Measurements from ENCODE around the gene FAM24B. TPM values are rescaled to one million over a fixed set of nuclear protein-coding genes. Genes with fewer than 3 reads are reported as not detected.

Gene FAM24B
- total RNA-seq, 1 donor from 2014 or later: not detected

DNA sequence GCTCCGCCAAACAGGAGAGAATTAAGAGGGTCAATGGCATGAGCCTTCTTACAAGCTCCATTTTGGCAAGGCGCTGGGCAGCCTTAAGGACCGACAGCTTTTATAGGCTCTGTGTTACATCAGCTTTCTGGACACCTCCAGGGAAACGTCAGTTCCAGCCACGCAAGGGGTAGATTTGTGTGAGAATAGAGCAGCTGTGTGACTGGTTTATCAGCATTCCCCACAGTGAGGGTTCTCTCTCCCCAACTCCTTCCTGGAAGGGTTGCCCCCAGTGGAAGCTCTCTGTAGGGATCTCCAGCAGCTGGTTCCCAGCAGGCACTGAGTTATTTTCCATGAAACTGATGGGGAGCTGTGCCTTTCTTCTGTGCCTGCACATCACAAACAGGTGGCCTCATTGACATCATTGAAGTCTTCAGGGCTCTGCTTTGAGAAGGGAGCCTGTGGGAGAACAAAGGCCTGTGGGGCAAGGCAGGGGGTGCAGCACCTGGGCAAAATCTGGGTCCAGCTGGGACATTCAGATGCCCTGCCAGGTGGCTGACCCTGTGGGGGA lies 33.5 kb downstream of the FAM24B start, which contains the start of gene CUZD1:
Gene CUZD1 (minus strand): TSS at position 75 of the 550 bp plus-strand sequence. CDS start 14 bp downstream, at position 61.
- TF ChIP-seq POLR2A (IDR thresholded peaks at IDR 0.05) (no peak), POLR2AphosphoS5 (IDR thresholded peaks at IDR 0.05; ENCODE audit: insufficient read depth in 1 of 2, low read depth in 1 of 2) (no peak)
- TF ChIP-seq, protein P1, sequence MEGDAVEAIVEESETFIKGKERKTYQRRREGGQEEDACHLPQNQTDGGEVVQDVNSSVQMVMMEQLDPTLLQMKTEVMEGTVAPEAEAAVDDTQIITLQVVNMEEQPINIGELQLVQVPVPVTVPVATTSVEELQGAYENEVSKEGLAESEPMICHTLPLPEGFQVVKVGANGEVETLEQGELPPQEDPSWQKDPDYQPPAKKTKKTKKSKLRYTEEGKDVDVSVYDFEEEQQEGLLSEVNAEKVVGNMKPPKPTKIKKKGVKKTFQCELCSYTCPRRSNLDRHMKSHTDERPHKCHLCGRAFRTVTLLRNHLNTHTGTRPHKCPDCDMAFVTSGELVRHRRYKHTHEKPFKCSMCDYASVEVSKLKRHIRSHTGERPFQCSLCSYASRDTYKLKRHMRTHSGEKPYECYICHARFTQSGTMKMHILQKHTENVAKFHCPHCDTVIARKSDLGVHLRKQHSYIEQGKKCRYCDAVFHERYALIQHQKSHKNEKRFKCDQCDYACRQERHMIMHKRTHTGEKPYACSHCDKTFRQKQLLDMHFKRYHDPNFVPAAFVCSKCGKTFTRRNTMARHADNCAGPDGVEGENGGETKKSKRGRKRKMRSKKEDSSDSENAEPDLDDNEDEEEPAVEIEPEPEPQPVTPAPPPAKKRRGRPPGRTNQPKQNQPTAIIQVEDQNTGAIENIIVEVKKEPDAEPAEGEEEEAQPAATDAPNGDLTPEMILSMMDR (IDR thresholded peaks at IDR 0.05): no peak

DNA sequence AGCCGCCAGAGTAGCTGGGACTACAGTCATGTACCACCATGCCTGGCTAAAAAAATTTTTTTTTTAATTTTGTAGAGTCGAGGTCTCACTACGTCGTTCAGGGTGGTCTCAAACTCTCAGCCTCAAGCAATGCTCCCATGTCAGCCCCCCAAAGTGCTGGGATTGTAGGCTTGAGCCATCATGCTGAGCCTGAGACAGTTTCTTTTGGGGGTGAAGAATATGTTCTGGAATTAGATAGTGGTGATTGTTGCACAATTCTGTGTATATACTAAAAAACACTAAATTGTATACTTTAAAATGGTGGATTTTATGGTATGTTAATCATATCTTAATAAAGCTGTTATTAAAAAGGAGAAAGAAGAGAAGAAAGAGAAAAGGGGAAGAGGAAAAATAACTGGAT lies 35.2 kb downstream of the FAM24B start:
- TF ChIP-seq, protein P1 (IDR thresholded peaks at IDR 0.05): no peak
- TF ChIP-seq POLR2AphosphoS5 (IDR thresholded peaks at IDR 0.05; ENCODE audit: insufficient read depth in 1 of 2, low read depth in 1 of 2): no peak
- TF ChIP-seq POLR2A (IDR thresholded peaks at IDR 0.05): no peak
- Histone ChIP-seq H3K9me3 (no peaks in the 10 kb centered on the region), H3K4me3 (no peak overlapping the region), H3K36me3 (no peaks in the 10 kb centered on the region), H3K27me3 (no peaks in the 10 kb centered on the region), H3K27ac (no peak overlapping the region), H3K4me1 (no peaks in the 10 kb centered on the region)
- intact Hi-C loops (cut with DNase I): no loop called here
- DNase-seq (ENCODE audit: extremely low spot score in 2 of 2): no peak

More for the DNA sequence above, 33.5 kb downstream of the FAM24B start, which contains the start of gene CUZD1:
- no peak for DNase-seq (ENCODE audit: extremely low spot score in 2 of 2)
- intact Hi-C loops (cut with DNase I): no loop called here
- H3K9me3 ChIP-seq: no peaks in the 10 kb centered on the region
- H3K27ac ChIP-seq: no peak within 1 kb of the TSS
- H3K4me1 ChIP-seq: no peaks in the 10 kb centered on the region
- H3K27me3 ChIP-seq: no peaks in the 10 kb centered on the region
- H3K4me3 ChIP-seq: no peak within 1 kb of the TSS
- H3K36me3 ChIP-seq: no peaks in the 10 kb centered on the region

DNA sequence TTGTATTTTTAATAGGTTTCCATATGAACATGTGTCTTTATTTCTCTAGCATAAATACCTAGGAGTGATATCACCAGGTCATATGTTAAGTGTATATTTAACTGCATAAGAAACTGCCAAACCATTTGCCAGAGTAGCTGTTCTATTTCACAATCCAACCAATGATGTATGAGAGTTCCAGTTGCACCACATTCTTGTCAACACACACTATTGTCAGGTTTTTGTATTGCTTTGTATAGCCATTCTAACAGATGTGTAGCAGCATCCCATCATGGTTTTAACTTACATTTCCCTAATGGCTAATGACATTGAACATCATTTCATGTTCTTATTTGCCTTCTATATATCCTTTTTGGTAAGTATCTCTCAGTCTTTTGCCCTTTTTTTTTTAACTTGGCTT lies 37.8 kb downstream of the FAM24B start:
- no peak for TF ChIP-seq POLR2AphosphoS5 (IDR thresholded peaks at IDR 0.05; ENCODE audit: insufficient read depth in 1 of 2, low read depth in 1 of 2)
- TF ChIP-seq, protein P1 (IDR thresholded peaks at IDR 0.05): no peak
- no peak for TF ChIP-seq POLR2A (IDR thresholded peaks at IDR 0.05)

GRCh38 chr10:122839505-122839904 lies 39.9 kb downstream of the FAM24B start:
- TF ChIP-seq, protein P1 (IDR thresholded peaks at IDR 0.05): no peak
- no peak for TF ChIP-seq POLR2AphosphoS5 (IDR thresholded peaks at IDR 0.05; ENCODE audit: insufficient read depth in 1 of 2, low read depth in 1 of 2)
- TF ChIP-seq POLR2A (IDR thresholded peaks at IDR 0.05): no peak
- Histone ChIP-seq H3K9me3 (no peaks in the 10 kb centered on the region), H3K36me3 (no peaks in the 10 kb centered on the region), H3K27ac (no peak overlapping the region), H3K4me3 (no peak overlapping the region), H3K4me1 (no peaks in the 10 kb centered on the region), H3K27me3 (no peaks in the 10 kb centered on the region)
- intact Hi-C loops (cut with DNase I): no loop called here
- DNase-seq (ENCODE audit: extremely low spot score in 2 of 2): no peak

More for the DNA sequence above, 37.8 kb downstream of the FAM24B start:
- Histone ChIP-seq H3K4me3 (no peak overlapping the region), H3K4me1 (no peaks in the 10 kb centered on the region), H3K27me3 (no peaks in the 10 kb centered on the region), H3K9me3 (no peaks in the 10 kb centered on the region), H3K27ac (no peak overlapping the region), H3K36me3 (no peaks in the 10 kb centered on the region)
- no peak for DNase-seq (ENCODE audit: extremely low spot score in 2 of 2)
- intact Hi-C loops (cut with DNase I): no loop called here

- Histone ChIP-seq H3K36me3 (no peaks in the 10 kb centered on the region), H3K4me1 (no peaks in the 10 kb centered on the region), H3K27ac (no peak overlapping the region), H3K4me3 (no peak overlapping the region), H3K27me3 (no peaks in the 10 kb centered on the region), H3K9me3 (no peaks in the 10 kb centered on the region)
- TF ChIP-seq POLR2AphosphoS5 (IDR thresholded peaks at IDR 0.05; ENCODE audit: insufficient read depth in 1 of 2, low read depth in 1 of 2) (no peak), POLR2A (IDR thresholded peaks at IDR 0.05) (no peak)
- TF ChIP-seq, protein P1 (IDR thresholded peaks at IDR 0.05): no peak
- no peak for DNase-seq (ENCODE audit: extremely low spot score in 2 of 2)
- intact Hi-C loops (cut with DNase I): no loop called here
Observed at GRCh38 chr10:122838880-122839279, 40.5 kb downstream of the FAM24B start.
